ENCODE measurements around the gene LRMDA. TPM values are rescaled to one million over a fixed set of nuclear protein-coding genes. Genes with fewer than 3 reads are reported as not detected.

Gene LRMDA
- total and polyA plus RNA-seq, 10 of the 15 experiments (the other 5 are each of a cell fraction or from before 2014, with no cell fraction given) = 0.07 to 0.54 (median 0.29) TPM; not detected in 4

- RAD21 ChIA-PET (ENCODE audit: unreplicated experiment) = no interaction called here
- Histone ChIP-seq H3K4me1 (ENCODE audit: control insufficient read depth, insufficient read depth, low read length) (no peaks in the 10 kb centered on the region), H3K9me3 (replicated peaks; ENCODE audit: control insufficient read depth, insufficient read depth, low read length) (no peaks in the 10 kb centered on the region), H3K27ac (ENCODE audit: control insufficient read depth, insufficient read depth) (no peak overlapping the region), H4K20me1 (ENCODE audit: control insufficient read depth, insufficient read depth) (no peaks in the 10 kb centered on the region), H3K9ac (ENCODE audit: control insufficient read depth, insufficient read depth, low read length) (no peak overlapping the region), H2AFZ (ENCODE audit: control insufficient read depth, low read depth, low read length) (no peak overlapping the region), H3K4me3 (no peak overlapping the region), H3K79me2 (ENCODE audit: control insufficient read depth, insufficient read depth, low read length) (no peaks in the 10 kb centered on the region), H3K4me2 (ENCODE audit: control insufficient read depth, insufficient read depth) (no peak overlapping the region), H3K36me3 (ENCODE audit: control insufficient read depth in 2 of 2, insufficient read depth in 2 of 2, low read length in 1 of 2) (no peaks in the 10 kb centered on the region), H3K27me3 (replicated peaks in 1 of 2; ENCODE audit: control insufficient read depth in 2 of 2, insufficient read depth in 2 of 2, low read length in 1 of 2) (no peaks in the 10 kb centered on the region)
- in situ Hi-C loops (cut with MboI) = no loop called here
- FAIRE-seq = no peak
- DNase-seq (ENCODE audit: low read depth, low spot score) = no peak
- CTCF ChIA-PET = interaction anchor here (1.2 kb wide), 1 partner anchor 12 kb away, joined by 5 read pairs; no protein-coding TSS in a partner anchor
- intact Hi-C loops (cut with micrococcal nuclease; ENCODE audit: unreplicated experiment) = no loop called here
- SMC1A ChIA-PET (ENCODE audit: uncharacterized antibody, unreplicated experiment) = interaction anchor here (1.1 to 1.3 kb wide), 2 partner anchors 14 to 20 kb away, joined by 3 to 4 read pairs; no protein-coding TSS in a partner anchor
- POLR2A ChIA-PET = no interaction called here
- WGBS (ENCODE audit: insufficient coverage, insufficient replicate concordance, low lambda C conversion rate, missing lambda C conversion rate) = 15% methylated on average over 3 of the region's 3 CpGs
- no TSS peak for BruUV-seq (replicated peaks)
- ATAC-seq = no peak
- TF ChIP-seq POLR2A (IDR thresholded peaks at IDR 0.05; ENCODE audit: low read depth, low read length) = no peak
Measured at GRCh38 chr10:75493464-75493863, 62.0 kb downstream of the LRMDA start.

- Histone ChIP-seq H4K20me1 (ENCODE audit: control insufficient read depth, insufficient read depth) (no peaks in the 10 kb centered on the region), H3K9me3 (replicated peaks; ENCODE audit: control insufficient read depth, insufficient read depth, low read length) (no peaks in the 10 kb centered on the region; the same call in 2 of the 3 replicates), H3K79me2 (ENCODE audit: control insufficient read depth, insufficient read depth, low read length) (no peaks in the 10 kb centered on the region), H3K27ac (ENCODE audit: control insufficient read depth, insufficient read depth) (no peak overlapping the region), H3K4me1 (ENCODE audit: control insufficient read depth, insufficient read depth, low read length) (no peaks in the 10 kb centered on the region), H3K36me3 (ENCODE audit: control insufficient read depth in 2 of 2, insufficient read depth in 2 of 2, low read length in 1 of 2) (no peaks in the 10 kb centered on the region), H2AFZ (ENCODE audit: control insufficient read depth, low read depth, low read length) (no peak overlapping the region), H3K27me3 (replicated peaks in 1 of 2; ENCODE audit: control insufficient read depth in 2 of 2, insufficient read depth in 2 of 2, low read length in 1 of 2) (no peaks in the 10 kb centered on the region; a peak in 1 of 4 replicates), H3K9ac (ENCODE audit: control insufficient read depth, insufficient read depth, low read length) (no peak overlapping the region), H3K4me3 (no peak overlapping the region), H3K4me2 (ENCODE audit: control insufficient read depth, insufficient read depth) (no peak overlapping the region)
- POLR2A ChIA-PET = interaction anchor here (0.5 kb wide), 1 partner anchor 32 kb away, joined by 3 read pairs; no protein-coding TSS in a partner anchor
- FAIRE-seq = no peak
- intact Hi-C loops (cut with micrococcal nuclease; ENCODE audit: unreplicated experiment) (no loop called here), in situ Hi-C loops (cut with MboI) (no loop called here)
- no TSS peak for BruUV-seq (replicated peaks)
- DNase-seq (ENCODE audit: low read depth, low spot score) = no peak
- no peak for ATAC-seq
- SMC1A ChIA-PET (ENCODE audit: uncharacterized antibody, unreplicated experiment) = interaction anchor here (0.7 to 1.6 kb wide), 6 partner anchors 8 to 67 kb away, joined by 3 to 4 read pairs (median 3); no protein-coding TSS in a partner anchor
- CTCF ChIA-PET = interaction anchor here (0.7 kb wide), 2 partner anchors 18 to 281 kb away, joined by 3 read pairs; no protein-coding TSS in a partner anchor
- 9% methylated on average over 4 of the region's 4 CpGs for WGBS (ENCODE audit: insufficient coverage, insufficient replicate concordance, low lambda C conversion rate, missing lambda C conversion rate)
- RAD21 ChIA-PET (ENCODE audit: unreplicated experiment) = interaction anchor here (0.8 to 0.9 kb wide), 2 partner anchors 43 to 160 kb away, joined by 3 read pairs; no protein-coding TSS in a partner anchor
- TF ChIP-seq USF1 (IDR thresholded peaks at IDR 0.05; ENCODE audit: borderline replicate concordance, extremely low read length, insufficient read depth, low read depth, low read length) (no peak), SUPT20H (IDR thresholded peaks at IDR 0.05; ENCODE audit: borderline replicate concordance, control insufficient read depth, low read depth, low read length) (no peak), ZSCAN29 (IDR thresholded peaks at IDR 0.05) (no peak), STAT3 (IDR thresholded peaks at IDR 0.05; ENCODE audit: low read depth, low read length) (no peak), NR2F1 (conservative IDR thresholded peaks at IDR 0.05) (no peak), ZBTB11 (CRISPR knock-in tag; IDR thresholded peaks at IDR 0.05) (no peak), ETV6 (conservative IDR thresholded peaks at IDR 0.05 in 1 of 2, IDR thresholded peaks at IDR 0.05 in 1 of 2; ENCODE audit: borderline replicate concordance in 1 of 2, low read depth in 1 of 2) (no peak), PBX3 (IDR thresholded peaks at IDR 0.05; ENCODE audit: insufficient replicate concordance, low read depth, low read length) (no peak), CHD4 (IDR thresholded peaks at IDR 0.05) (no peak)
Measured at GRCh38 chr10:75495434-75496190, 64.2 kb downstream of the LRMDA start.

All from GM12878 (cell line).